Effector memory CD4-positive, alpha-beta T cell (primary cell): ENCODE measurements around the gene PPP1R2.

Experiments used
- DNase-seq, 3 donors: peaks; one replicate each; pipeline ENCODE4 v3.0.0-alpha.2; 2020
- H3K27ac ChIP-seq: 2 replicates; pipeline ENCODE4 v1.7.0; 2013; ENCODE audit warnings: mild to moderate bottlenecking, low read length, moderate library complexity; ENCODE audit not compliant: insufficient read depth, poor library complexity, severe bottlenecking
- H3K27me3 ChIP-seq: replicated peaks from 2 replicates; pipeline ENCODE4 v1.7.0; 2013; ENCODE audit warnings: mild to moderate bottlenecking, low read length; ENCODE audit not compliant: insufficient read depth, control insufficient read depth, poor library complexity, severe bottlenecking
- H3K36me3 ChIP-seq: 2 replicates; pipeline ENCODE4 v1.7.0; 2013; ENCODE audit warnings: mild to moderate bottlenecking, low read length, moderate library complexity; ENCODE audit not compliant: control insufficient read depth, insufficient read depth
- H3K4me1 ChIP-seq: 2 replicates; pipeline ENCODE4 v1.7.0; 2013; ENCODE audit warnings: low read length, mild to moderate bottlenecking; ENCODE audit not compliant: control insufficient read depth, insufficient read depth, poor library complexity, severe bottlenecking
- H3K4me3 ChIP-seq: 2 replicates; pipeline ENCODE4 v1.7.0; 2013; ENCODE audit warnings: low read length, low read depth, mild to moderate bottlenecking; ENCODE audit not compliant: insufficient read depth, poor library complexity, severe bottlenecking
- H3K9me3 ChIP-seq: 2 replicates; pipeline ENCODE4 v1.7.0; 2013; ENCODE audit warnings: mild to moderate bottlenecking, low read length, moderate library complexity; ENCODE audit not compliant: control insufficient read depth

Gene PPP1R2

DNA sequence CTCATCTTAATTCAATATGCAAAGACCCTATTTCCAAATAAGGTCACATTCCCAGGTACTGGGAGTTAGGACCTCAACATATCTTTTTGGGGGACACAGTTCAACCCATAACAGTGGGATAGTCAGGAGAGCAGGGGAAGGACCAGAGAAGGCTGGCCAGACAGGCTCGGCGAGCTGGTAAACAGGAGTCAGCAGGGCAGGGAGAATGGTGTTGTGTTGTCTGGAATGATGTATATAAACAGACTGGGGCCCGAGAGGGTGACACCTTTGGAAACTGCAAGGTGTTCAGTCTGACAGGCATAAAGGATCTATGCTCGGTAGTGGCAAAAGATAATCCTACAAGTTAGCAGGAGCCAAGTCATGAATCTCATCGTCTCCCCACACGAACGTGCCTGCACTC lies 10.1 kb upstream of the PPP1R2 start:
- no peak for DNase-seq
- H3K4me3 ChIP-seq: no peak overlapping the region
- H3K4me1 ChIP-seq: peaks cover 40% of the 10 kb centered on the region
- H3K36me3 ChIP-seq: no peaks in the 10 kb centered on the region
- H3K27me3 ChIP-seq: no peaks in the 10 kb centered on the region
- H3K27ac ChIP-seq: peak overlapping the region; percentile 73
- H3K9me3 ChIP-seq: no peaks in the 10 kb centered on the region

- no peak for DNase-seq
- Histone ChIP-seq H3K36me3 (no peaks in the 10 kb centered on the region), H3K4me3 (no peak overlapping the region), H3K27me3 (no peaks in the 10 kb centered on the region), H3K4me1 (peaks cover 55% of the 10 kb centered on the region), H3K27ac (peak overlapping the region; percentile 73), H3K9me3 (no peaks in the 10 kb centered on the region)
These were observed 8.4 kb upstream of the PPP1R2 start for GRCh38 chr3:195551381-195551978.

- H3K27me3 ChIP-seq: no peaks in the 10 kb centered on the region
- no peaks in the 10 kb centered on the region for H3K9me3 ChIP-seq
- peak overlapping the region; percentile 73 for H3K27ac ChIP-seq
- H3K4me3 ChIP-seq: peak overlapping the region; percentile 32
- H3K4me1 ChIP-seq: peaks cover 62% of the 10 kb centered on the region
- peak in 1 of 3 donors; percentile 22 for DNase-seq
- no peaks in the 10 kb centered on the region for H3K36me3 ChIP-seq
These were observed 7.6 kb upstream of the PPP1R2 start for GRCh38 chr3:195550723-195551122.

DNA sequence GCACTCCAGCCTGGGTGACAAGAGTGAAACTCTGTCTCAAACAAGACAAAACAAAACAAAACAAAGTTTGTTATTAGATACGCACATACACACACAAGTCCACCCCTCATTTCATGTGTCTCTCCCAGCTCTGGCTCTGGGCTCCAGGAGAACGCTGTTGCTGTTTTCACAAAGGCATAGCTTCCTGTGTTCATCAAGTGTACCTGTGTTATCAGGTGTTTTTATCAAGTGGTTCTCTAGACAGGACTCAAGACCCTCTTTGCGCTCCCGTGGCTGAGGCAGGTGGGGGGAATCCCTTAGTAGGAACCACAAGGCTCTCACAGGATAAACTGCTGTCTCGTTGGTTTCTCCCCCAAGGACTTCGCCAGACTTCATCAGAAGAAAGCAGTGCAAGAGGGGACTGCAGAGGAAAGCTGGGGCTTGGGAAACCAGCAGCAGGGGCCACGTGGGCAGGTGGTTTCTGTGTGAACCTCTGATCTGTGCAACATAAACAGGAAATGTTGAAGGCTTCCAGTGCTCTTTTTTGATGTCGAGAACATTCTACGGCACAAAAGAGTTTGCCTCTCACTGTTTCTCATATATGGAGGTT lies 6.9 kb upstream of the PPP1R2 start:
- Histone ChIP-seq H3K36me3 (no peaks in the 10 kb centered on the region), H3K27ac (peak overlapping the region; percentile 73), H3K27me3 (no peaks in the 10 kb centered on the region), H3K4me3 (peak overlapping the region; percentile 27), H3K4me1 (peaks cover 65% of the 10 kb centered on the region), H3K9me3 (no peaks in the 10 kb centered on the region)
- DNase-seq: peak; percentile 74 to 86 (median 80)

- no peak for DNase-seq
These were observed 5.9 kb upstream of the PPP1R2 start for GRCh38 chr3:195548987-195549386.

GRCh38 chr3:195548501-195548900 lies 5.4 kb upstream of the PPP1R2 start:
- no peaks in the 10 kb centered on the region for H3K9me3 ChIP-seq
- no peak for DNase-seq
- no peaks in the 10 kb centered on the region for H3K27me3 ChIP-seq
- H3K4me1 ChIP-seq: peaks cover 78% of the 10 kb centered on the region
- no peaks in the 10 kb centered on the region for H3K36me3 ChIP-seq
- peak overlapping the region; percentile 47 for H3K27ac ChIP-seq
- H3K4me3 ChIP-seq: peak overlapping the region; percentile 3

More at GRCh38 chr3:195548987-195549386, 5.9 kb upstream of the PPP1R2 start:
- Histone ChIP-seq H3K27me3 (no peaks in the 10 kb centered on the region), H3K4me3 (no peak overlapping the region), H3K9me3 (no peaks in the 10 kb centered on the region), H3K36me3 (no peaks in the 10 kb centered on the region), H3K27ac (peak overlapping the region; percentile 73), H3K4me1 (peaks cover 75% of the 10 kb centered on the region)

DNA sequence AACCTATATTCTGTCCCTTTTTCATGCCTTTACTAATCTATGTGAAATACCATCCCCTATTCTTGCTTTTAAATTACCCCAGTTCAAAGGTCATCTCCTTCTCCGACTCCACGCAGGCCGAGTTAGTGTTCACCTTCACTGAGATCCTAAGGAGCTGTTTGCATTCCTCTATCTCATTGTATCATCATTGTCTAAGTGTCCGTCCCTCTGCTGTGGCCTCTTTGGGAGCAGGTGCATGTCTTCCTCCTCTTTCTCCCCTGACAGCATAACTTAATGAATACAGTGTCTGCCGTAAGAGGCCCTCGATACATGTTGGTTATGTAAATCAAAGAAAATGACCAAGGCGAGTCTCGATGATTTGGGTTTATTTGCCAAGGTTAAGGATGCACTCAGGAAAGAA lies 4.9 kb upstream of the PPP1R2 start:
- Histone ChIP-seq H3K27ac (peak overlapping the region; percentile 47), H3K4me3 (no peak overlapping the region), H3K4me1 (peaks cover 73% of the 10 kb centered on the region), H3K9me3 (no peaks in the 10 kb centered on the region), H3K36me3 (no peaks in the 10 kb centered on the region), H3K27me3 (no peaks in the 10 kb centered on the region)
- no peak for DNase-seq

- H3K4me1 ChIP-seq: peaks cover 58% of the 10 kb centered on the region
- no peaks in the 10 kb centered on the region for H3K27me3 ChIP-seq
- H3K4me3 ChIP-seq: peak overlapping the region; percentile 37
- no peaks in the 10 kb centered on the region for H3K9me3 ChIP-seq
- peak overlapping the region; percentile 98 for H3K27ac ChIP-seq
- H3K36me3 ChIP-seq: no peaks in the 10 kb centered on the region
- peak in 1 of 3 donors; percentile 19 for DNase-seq
These were observed 3.0 kb upstream of the PPP1R2 start for GRCh38 chr3:195546130-195546560.

DNA sequence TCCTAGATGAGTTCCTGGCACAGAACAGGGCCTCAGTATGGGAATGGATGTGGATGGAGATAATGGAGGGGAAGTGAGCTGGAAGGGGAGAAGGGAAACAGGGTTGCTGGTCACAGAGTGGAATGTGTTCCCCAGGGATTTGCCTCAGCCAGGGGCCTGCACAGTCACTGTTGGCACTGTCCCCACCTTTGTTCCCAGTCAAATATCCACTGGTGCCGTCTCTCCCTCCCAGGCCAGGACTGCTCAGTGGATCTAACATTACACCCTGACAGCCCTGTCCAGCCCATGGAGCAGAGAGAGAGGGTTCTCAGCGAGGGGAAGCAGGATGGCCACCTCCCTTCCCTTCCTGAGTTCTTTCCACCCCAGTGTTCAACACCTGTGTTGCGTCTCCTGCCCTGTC lies 1.5 kb upstream of the PPP1R2 start:
- Histone ChIP-seq H3K9me3 (no peaks in the 10 kb centered on the region), H3K27ac (peak overlapping the region; percentile 98), H3K36me3 (no peaks in the 10 kb centered on the region), H3K27me3 (no peaks in the 10 kb centered on the region), H3K4me3 (peak overlapping the region; percentile 11), H3K4me1 (peaks cover 57% of the 10 kb centered on the region)
- DNase-seq: no peak

GRCh38 chr3:195544230-195544536 lies 1.1 kb upstream of the PPP1R2 start:
- H3K4me3 ChIP-seq: peak overlapping the region; percentile 98
- no peaks in the 10 kb centered on the region for H3K27me3 ChIP-seq
- H3K36me3 ChIP-seq: no peaks in the 10 kb centered on the region
- no peaks in the 10 kb centered on the region for H3K9me3 ChIP-seq
- peaks cover 60% of the 10 kb centered on the region for H3K4me1 ChIP-seq
- no peak for DNase-seq
- peak overlapping the region; percentile 98 for H3K27ac ChIP-seq
